Activated CD8-positive, alpha-beta T cell treated with anti-CD3 and anti-CD28 coated beads, Interleukin-2, amount 10 ng/mL, durations not matched to agents 7 days and 5 days (primary cell): ENCODE data around the gene ACSL5. TPM values are rescaled to one million over a fixed set of nuclear protein-coding genes. Genes with fewer than 3 reads are reported as not detected.
A peak's percentile ranks its signal among the peaks of the same experiment; 100 is the strongest.
"Not testable (repeated sequence)": the region's sequence is repeated elsewhere in the genome, so short reads cannot be mapped to it uniquely, and the experiment has no call there.

Experiments
- ATAC-seq: fragments of 150-1000 bp; cut with Tn5 transposase; one replicate; pipeline ENCODE4 v1.10.0; 2021; ENCODE audit warnings: moderate library complexity
- CTCF ChIA-PET: fragments of 350-600 bp; sonication (Branson Sonifier 250); formaldehyde crosslinking; loops from one replicate; lab custom pipeline; 2021; ENCODE audit warnings: antibody characterized with exemption; lab: Charles Lee
- POLR2A ChIA-PET: fragments of 350-600 bp; sonication (Branson Sonifier 250); formaldehyde crosslinking; loops from one replicate; lab custom pipeline; 2021; ENCODE audit warnings: antibody characterized with exemption; lab: Charles Lee
- DNase-seq: peaks from one replicate; pipeline ENCODE4 v3.0.0-alpha.2; 2020
- H3K27ac Mint-ChIP-seq: one replicate; pipeline ENCODE4 v1.8.0; 2021; ENCODE audit warnings: mild to moderate bottlenecking, mixed read lengths
- H3K27me3 Mint-ChIP-seq: one replicate; pipeline ENCODE4 v1.8.0; 2021; ENCODE audit warnings: low read depth, mixed read lengths
- H3K36me3 Mint-ChIP-seq: one replicate; pipeline ENCODE4 v1.8.0; 2021; ENCODE audit warnings: low read depth, mixed read lengths
- H3K4me1 Mint-ChIP-seq: one replicate; pipeline ENCODE4 v1.8.0; 2021; ENCODE audit warnings: low read depth, mixed read lengths
- H3K4me3 Mint-ChIP-seq: one replicate; pipeline ENCODE4 v1.8.0; 2021; ENCODE audit warnings: mild to moderate bottlenecking, mixed read lengths
- H3K9me3 Mint-ChIP-seq: one replicate; pipeline ENCODE4 v1.8.0; 2022; ENCODE audit warnings: mixed read lengths; ENCODE audit not compliant: insufficient read depth
- total RNA-seq, 2 experiments: library from RNA; stranded (reverse); gene quantifications; one replicate each; pipeline ENCODE4 v1.2.3, GENCODE V29; 2021

Gene ACSL5
- total RNA-seq, 2 experiments from 2014 or later = 50.7 to 53.1 TPM

- no peak for DNase-seq
- no peak for ATAC-seq
- Mint-ChIP-seq H3K9me3 (no peaks in the 10 kb centered on the region), H3K27ac (no peak overlapping the region), H3K27me3 (no peaks in the 10 kb centered on the region), H3K4me3 (no peak overlapping the region), H3K36me3 (peaks cover 37% of the 10 kb centered on the region), H3K4me1 (peaks cover 24% of the 10 kb centered on the region)
- CTCF ChIA-PET = no interaction called here
- POLR2A ChIA-PET = interaction anchor here (0.6 kb wide), 1 partner anchor 64 kb away, joined by 3 read pairs; the partner anchor contains the start of gene ZDHHC6
These were observed 8.8 kb downstream of the ACSL5 start for GRCh38 chr10:112382515-112383235.

- Mint-ChIP-seq H3K36me3 (peaks cover 39% of the 10 kb centered on the region), H3K27ac (no peak overlapping the region), H3K4me1 (peaks cover 24% of the 10 kb centered on the region), H3K9me3 (no peaks in the 10 kb centered on the region), H3K4me3 (no peak overlapping the region), H3K27me3 (no peaks in the 10 kb centered on the region)
- ATAC-seq = no peak
- CTCF ChIA-PET = interaction anchor here (2.3 kb wide), 1 partner anchor 52 kb away, joined by 8 read pairs; no protein-coding TSS in a partner anchor
- DNase-seq = no peak
- POLR2A ChIA-PET = no interaction called here
These were observed 9.4 kb downstream of the ACSL5 start for GRCh38 chr10:112383325-112383724.

DNA sequence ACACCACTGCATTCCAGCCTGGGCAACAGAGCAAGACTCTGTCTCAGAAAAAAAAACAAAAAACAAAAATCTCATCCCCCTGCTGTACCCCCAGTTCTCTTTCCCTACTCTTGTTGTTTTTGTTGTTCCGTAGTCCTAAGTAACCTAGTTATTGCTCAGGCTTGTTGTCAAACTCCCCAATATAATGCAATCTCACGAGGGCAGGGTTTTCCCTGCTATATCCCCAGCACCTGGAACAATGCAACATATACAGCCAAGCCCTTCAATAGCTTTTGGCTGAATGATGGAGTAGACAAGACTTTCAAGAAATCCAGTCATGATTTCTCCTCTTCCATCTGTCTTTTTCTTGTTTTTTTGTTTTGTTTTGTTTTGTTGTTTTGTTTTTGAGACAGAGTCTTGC lies 10.2 kb downstream of the ACSL5 start:
- POLR2A ChIA-PET = interaction anchor here (0.7 kb wide), 1 partner anchor 9 kb away, joined by 3 read pairs; no protein-coding TSS in a partner anchor
- Mint-ChIP-seq H3K27ac (no peak overlapping the region), H3K4me3 (no peak overlapping the region), H3K9me3 (no peaks in the 10 kb centered on the region), H3K36me3 (peaks cover 34% of the 10 kb centered on the region), H3K27me3 (no peaks in the 10 kb centered on the region), H3K4me1 (peaks cover 25% of the 10 kb centered on the region)
- ATAC-seq (no peak), DNase-seq (no peak)
- CTCF ChIA-PET = interaction anchor here (2.3 kb wide), 1 partner anchor 51 kb away, joined by 8 read pairs; no protein-coding TSS in a partner anchor

DNA sequence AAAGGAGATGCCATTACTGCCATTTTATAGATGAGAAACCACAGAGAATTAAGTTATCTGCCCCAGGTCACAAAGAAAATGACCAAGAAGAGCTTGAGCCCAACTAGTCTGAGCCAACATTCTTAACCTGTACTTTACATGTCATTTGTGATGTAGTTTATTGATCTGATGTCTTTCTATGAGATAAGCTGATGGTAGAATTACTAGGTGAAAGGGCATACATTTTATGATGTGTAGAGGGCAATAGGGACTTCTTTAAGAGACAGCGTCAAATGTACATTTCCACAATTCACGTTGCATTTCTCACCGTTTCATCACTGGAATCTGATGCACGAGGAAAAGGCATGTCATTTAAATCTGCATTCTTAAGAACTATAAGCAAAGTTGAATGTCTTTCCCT lies 11.3 kb downstream of the ACSL5 start:
- ChIA-PET CTCF (interaction anchor here (0.7 to 3.3 kb wide), 3 partner anchors 9 to 87 kb away, joined by 3 to 15 read pairs (median 8); no protein-coding TSS in a partner anchor), POLR2A (no interaction called here)
- H3K4me3 Mint-ChIP-seq = no peak overlapping the region
- no peaks in the 10 kb centered on the region for H3K9me3 Mint-ChIP-seq
- peaks cover 24% of the 10 kb centered on the region for H3K4me1 Mint-ChIP-seq
- no peak overlapping the region for H3K27ac Mint-ChIP-seq
- ATAC-seq = no peak
- H3K36me3 Mint-ChIP-seq = peaks cover 25% of the 10 kb centered on the region
- H3K27me3 Mint-ChIP-seq = no peaks in the 10 kb centered on the region
- DNase-seq = no peak

- H3K9me3 Mint-ChIP-seq, H3K36me3 Mint-ChIP-seq, DNase-seq, ATAC-seq, H3K4me3 Mint-ChIP-seq, H3K27me3 Mint-ChIP-seq: not testable (repeated sequence)
- ChIA-PET POLR2A (interaction anchor here (1.8 kb wide), 1 partner anchor 12 kb away, joined by 11 read pairs; no protein-coding TSS in a partner anchor), CTCF (interaction anchor here (1.3 to 3.3 kb wide), 2 partner anchors 12 to 84 kb away, joined by 3 to 15 read pairs; no protein-coding TSS in a partner anchor)
- peak overlapping the region; percentile 37 for H3K27ac Mint-ChIP-seq
- H3K4me1 Mint-ChIP-seq = peaks cover 24% of the 10 kb centered on the region
These were observed 14.1 kb downstream of the ACSL5 start for GRCh38 chr10:112388056-112388455.

GRCh38 chr10:112388548-112388947 lies 14.6 kb downstream of the ACSL5 start:
- Mint-ChIP-seq H3K4me3 (no peak overlapping the region), H3K4me1 (peaks cover 24% of the 10 kb centered on the region), H3K36me3 (peaks cover 10% of the 10 kb centered on the region), H3K27me3 (no peaks in the 10 kb centered on the region), H3K9me3 (no peaks in the 10 kb centered on the region), H3K27ac (peak overlapping the region; percentile 37)
- POLR2A ChIA-PET = interaction anchor here (1.7 to 1.8 kb wide), 2 partner anchors 13 kb away, joined by 11 read pairs; no protein-coding TSS in a partner anchor
- DNase-seq (no peak), ATAC-seq (no peak)
- CTCF ChIA-PET = interaction anchor here (0.9 to 1.3 kb wide), 2 partner anchors 12 to 83 kb away, joined by 3 read pairs; no protein-coding TSS in a partner anchor

GRCh38 chr10:112389271-112389822 lies 15.4 kb downstream of the ACSL5 start:
- ChIA-PET POLR2A (interaction anchor here (1.4 to 1.7 kb wide), 2 partner anchors 14 to 58 kb away, joined by 5 to 11 read pairs; partner anchors contain the start of genes VTI1A and ZDHHC6), CTCF (interaction anchor here (0.9 kb wide), 1 partner anchor 13 kb away, joined by 3 read pairs; no protein-coding TSS in a partner anchor)
- Mint-ChIP-seq H3K27ac (peak overlapping the region; percentile 42), H3K27me3 (no peaks in the 10 kb centered on the region), H3K4me3 (no peak overlapping the region), H3K9me3 (no peaks in the 10 kb centered on the region), H3K4me1 (peaks cover 27% of the 10 kb centered on the region), H3K36me3 (peaks cover 8% of the 10 kb centered on the region)
- DNase-seq = peak; percentile 31
- peak; percentile 42 for ATAC-seq

- ATAC-seq = no peak
These were observed 16.3 kb downstream of the ACSL5 start for GRCh38 chr10:112390125-112390703.

DNA sequence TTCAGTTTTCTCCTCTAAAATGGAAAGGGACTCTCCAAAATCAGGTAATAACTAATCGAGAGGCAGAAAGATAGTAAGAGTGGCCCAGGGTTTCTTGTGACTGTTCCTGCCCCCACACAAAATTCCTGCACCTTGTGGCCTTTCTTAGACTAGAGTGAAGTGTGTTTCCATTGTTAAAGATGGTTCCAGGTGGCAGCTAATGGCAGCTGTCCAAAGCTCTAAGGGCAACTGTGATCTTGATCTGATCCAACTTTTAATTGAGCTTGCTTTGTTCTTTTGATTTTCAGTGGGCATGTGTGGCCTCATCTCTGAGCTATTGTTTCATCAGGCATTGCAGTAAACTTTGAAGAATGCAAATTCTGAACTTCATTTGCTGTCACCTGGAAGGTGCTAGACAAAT lies 19.4 kb downstream of the ACSL5 start:
- Mint-ChIP-seq H3K4me3 (no peak overlapping the region), H3K4me1 (peaks cover 23% of the 10 kb centered on the region), H3K27me3 (no peaks in the 10 kb centered on the region), H3K36me3 (peaks cover 3% of the 10 kb centered on the region), H3K27ac (no peak overlapping the region), H3K9me3 (no peaks in the 10 kb centered on the region)
- CTCF ChIA-PET = no interaction called here
- ATAC-seq = no peak
- DNase-seq = no peak
- POLR2A ChIA-PET = no interaction called here

More at GRCh38 chr10:112390125-112390703, 16.3 kb downstream of the ACSL5 start:
- H3K9me3 Mint-ChIP-seq = no peaks in the 10 kb centered on the region
- no peak overlapping the region for H3K4me3 Mint-ChIP-seq
- peaks cover 6% of the 10 kb centered on the region for H3K36me3 Mint-ChIP-seq
- no peak overlapping the region for H3K27ac Mint-ChIP-seq
- H3K4me1 Mint-ChIP-seq = peaks cover 25% of the 10 kb centered on the region
- DNase-seq = no peak
- no peaks in the 10 kb centered on the region for H3K27me3 Mint-ChIP-seq
- CTCF ChIA-PET = no interaction called here
- POLR2A ChIA-PET = interaction anchor here (1.4 to 1.7 kb wide), 2 partner anchors 15 to 57 kb away, joined by 5 to 11 read pairs; partner anchors contain the start of genes VTI1A and ZDHHC6

GRCh38 chr10:112393827-112394226 lies 19.9 kb downstream of the ACSL5 start:
- Mint-ChIP-seq H3K36me3 (peaks cover 4% of the 10 kb centered on the region), H3K27me3 (no peaks in the 10 kb centered on the region), H3K27ac (no peak overlapping the region), H3K4me1 (peaks cover 18% of the 10 kb centered on the region), H3K4me3 (no peak overlapping the region), H3K9me3 (no peaks in the 10 kb centered on the region)
- ChIA-PET POLR2A (no interaction called here), CTCF (no interaction called here)
- DNase-seq (no peak), ATAC-seq (no peak)

GRCh38 chr10:112394475-112394875 lies 20.6 kb downstream of the ACSL5 start:
- ATAC-seq = no peak
- H3K4me1 Mint-ChIP-seq = peaks cover 12% of the 10 kb centered on the region
- H3K36me3 Mint-ChIP-seq = peaks cover 7% of the 10 kb centered on the region
- H3K27ac Mint-ChIP-seq = no peak overlapping the region
- no peak for DNase-seq
- no peaks in the 10 kb centered on the region for H3K27me3 Mint-ChIP-seq
- CTCF ChIA-PET = interaction anchor here (0.7 kb wide), 1 partner anchor 19 kb away, joined by 4 read pairs; no protein-coding TSS in a partner anchor
- no peaks in the 10 kb centered on the region for H3K9me3 Mint-ChIP-seq
- no peak overlapping the region for H3K4me3 Mint-ChIP-seq
- POLR2A ChIA-PET = no interaction called here
